GOT3 (cell line): ENCODE measurements around the gene PROX1.

Source experiments
- DNase-seq: peaks from one replicate; lab custom pipeline; 2025; ENCODE audit warnings: mixed read lengths; lab: John Stamatoyannopoulos, UW

The PROX1 gene

DNA sequence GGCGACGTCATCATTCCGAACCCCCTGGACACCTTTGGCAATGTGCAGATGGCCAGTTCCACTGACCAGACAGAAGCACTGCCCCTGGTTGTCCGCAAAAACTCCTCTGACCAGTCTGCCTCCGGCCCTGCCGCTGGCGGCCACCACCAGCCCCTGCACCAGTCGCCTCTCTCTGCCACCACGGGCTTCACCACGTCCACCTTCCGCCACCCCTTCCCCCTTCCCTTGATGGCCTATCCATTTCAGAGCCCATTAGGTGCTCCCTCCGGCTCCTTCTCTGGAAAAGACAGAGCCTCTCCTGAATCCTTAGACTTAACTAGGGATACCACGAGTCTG is 10.0 kb downstream of the PROX1 start:
- no peak for DNase-seq

GRCh38 chr1:213998785-213999184 is 11.0 kb downstream of the PROX1 start:
- DNase-seq = no peak

GRCh38 chr1:213999732-214000131 is 12.0 kb downstream of the PROX1 start:
- DNase-seq = no peak

- no peak for DNase-seq
Observed at GRCh38 chr1:214002060-214002459, 14.3 kb downstream of the PROX1 start.

GRCh38 chr1:214002472-214002871 is 14.7 kb downstream of the PROX1 start:
- no peak for DNase-seq

DNA sequence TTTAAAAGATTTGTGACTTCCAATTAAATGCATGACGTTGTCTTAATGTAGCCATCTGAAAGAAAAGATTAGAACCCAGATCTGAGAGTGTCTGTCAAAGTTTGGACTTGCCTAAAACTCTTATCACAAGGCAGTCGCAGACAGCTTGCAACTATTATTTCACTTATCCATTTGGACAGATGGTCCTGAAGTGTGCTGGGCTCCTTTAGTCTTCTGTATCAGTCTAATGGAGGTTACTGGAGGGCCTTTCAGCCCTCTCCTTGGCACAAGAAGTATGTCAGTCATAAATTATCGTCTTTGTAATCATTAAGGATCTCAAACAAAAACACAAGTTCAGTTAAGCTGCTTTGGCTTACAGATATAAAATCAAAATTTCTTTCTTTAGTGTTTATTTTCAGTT is 15.5 kb downstream of the PROX1 start:
- DNase-seq = no peak

- no peak for DNase-seq
Observed at GRCh38 chr1:214004014-214004413, 16.2 kb downstream of the PROX1 start.

DNA sequence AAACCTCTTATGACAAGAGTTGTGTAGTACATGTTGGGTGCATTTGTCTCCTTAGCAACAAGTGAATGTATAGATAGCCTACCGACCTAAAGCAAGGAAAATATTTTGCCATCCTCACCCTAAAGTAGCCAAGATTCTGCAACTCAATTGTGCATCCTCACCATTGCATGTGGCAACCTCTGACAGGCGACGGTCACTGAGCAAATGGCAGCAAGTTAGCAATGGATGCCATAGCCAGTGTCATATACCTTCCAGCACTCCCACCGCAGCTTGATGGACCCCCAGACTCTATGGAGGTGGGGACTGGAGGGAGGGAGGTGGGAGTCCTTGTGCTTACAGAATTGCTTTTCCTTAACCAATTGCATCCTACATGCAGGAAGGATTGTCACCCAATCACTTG is 17.0 kb downstream of the PROX1 start:
- no peak for DNase-seq

DNA sequence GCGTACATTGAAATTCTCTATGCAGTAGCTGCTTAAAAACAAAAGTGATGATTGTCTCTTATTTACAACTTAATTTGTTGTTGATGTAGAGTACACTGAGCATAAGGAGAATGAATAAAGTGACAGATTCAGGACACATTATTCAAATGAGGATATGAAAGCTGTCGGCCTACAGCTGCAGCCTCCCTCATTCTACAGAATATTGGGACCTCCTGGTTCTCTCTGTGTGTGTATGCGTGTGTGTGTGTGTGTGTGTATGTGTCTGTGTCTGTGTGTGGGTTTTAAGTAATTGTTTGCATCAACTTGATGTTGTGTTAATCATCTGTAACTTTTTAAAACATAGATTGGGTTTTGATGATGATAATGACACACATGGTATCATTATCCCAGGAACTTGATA is 17.9 kb downstream of the PROX1 start:
- DNase-seq = no peak

GRCh38 chr1:214006845-214007244 is 19.1 kb downstream of the PROX1 start:
- no peak for DNase-seq

GRCh38 chr1:214008347-214008746 is 20.6 kb downstream of the PROX1 start:
- DNase-seq = no peak

- DNase-seq = no peak
Observed at GRCh38 chr1:214008791-214009422, 21.1 kb downstream of the PROX1 start.

- DNase-seq = no peak
Observed at GRCh38 chr1:214009423-214010196, 21.8 kb downstream of the PROX1 start.

DNA sequence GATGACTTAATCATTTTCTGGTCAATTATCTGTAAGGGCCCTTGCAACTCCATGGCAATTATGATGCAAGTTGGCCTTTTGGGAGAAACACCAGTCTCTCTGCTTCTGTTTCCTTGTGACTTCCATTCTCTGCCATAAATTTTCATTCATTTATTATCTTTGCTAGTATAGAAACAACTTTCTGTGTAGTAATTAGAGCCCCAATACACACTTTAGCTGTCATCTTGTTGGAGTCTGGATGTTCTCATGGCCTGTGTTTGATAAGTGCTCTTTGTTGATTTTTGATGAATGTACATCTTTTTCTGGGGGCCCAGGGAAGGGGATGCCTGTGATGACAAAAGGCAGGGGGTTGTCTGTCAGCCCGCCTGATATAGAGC is 22.4 kb downstream of the PROX1 start:
- DNase-seq = no peak

GRCh38 chr1:214010717-214011116 is 22.9 kb downstream of the PROX1 start:
- no peak for DNase-seq

DNA sequence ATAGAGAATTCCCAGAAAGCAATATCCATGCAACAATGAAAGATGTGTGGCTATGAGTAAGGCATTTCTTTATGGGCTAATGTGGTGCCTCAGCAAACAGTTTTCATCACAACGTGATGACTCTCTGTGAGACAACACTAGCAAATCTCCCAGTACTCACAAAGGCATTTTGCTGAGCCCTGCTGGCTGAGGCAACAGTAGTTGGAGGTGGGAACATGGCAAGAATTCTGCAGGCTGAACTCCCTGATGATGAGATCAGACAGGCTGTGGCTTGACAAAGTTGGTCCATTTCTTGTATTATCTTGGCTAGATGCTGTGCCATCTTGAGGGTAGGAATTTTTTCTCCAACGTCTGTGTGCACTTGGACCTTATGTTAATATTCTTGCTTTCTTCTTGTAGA is 24.6 kb downstream of the PROX1 start:
- DNase-seq = no peak

DNA sequence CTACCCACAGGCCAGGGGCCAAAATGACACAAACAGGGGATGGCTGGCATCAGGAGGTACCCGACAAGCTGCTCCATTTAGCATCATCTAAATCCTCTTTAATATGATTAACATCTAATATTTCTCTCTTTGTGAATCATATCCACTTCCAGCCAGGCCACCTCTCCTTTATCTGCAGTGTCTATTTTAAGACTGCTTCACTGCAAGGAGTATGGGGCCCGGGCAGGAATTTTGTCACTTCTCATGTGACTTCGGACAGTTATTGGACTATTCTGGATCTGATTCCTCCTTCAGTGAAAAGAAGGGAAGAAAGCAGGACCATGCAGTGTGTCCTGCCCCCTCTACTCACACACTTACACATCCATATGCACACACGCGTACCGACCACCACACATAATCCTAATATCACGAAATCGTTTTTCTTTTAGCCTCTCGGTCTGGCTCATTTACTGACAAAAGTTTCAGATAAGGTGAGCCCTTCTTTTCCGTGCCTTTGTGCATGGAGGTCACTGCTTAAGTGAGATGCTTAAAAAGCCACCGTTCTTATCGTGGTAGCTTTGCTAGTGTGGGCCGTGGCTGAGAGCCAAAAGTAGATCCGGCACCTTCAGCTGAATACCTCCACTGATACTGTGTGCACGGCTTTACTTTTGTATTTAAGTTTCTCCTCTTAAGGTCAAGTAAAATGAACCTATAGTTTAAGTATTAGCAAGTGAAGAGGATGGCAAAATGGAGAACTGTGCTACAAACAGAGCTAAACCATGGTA is 26.0 kb downstream of the PROX1 start:
- DNase-seq = no peak

GRCh38 chr1:214014730-214015129 is 27.0 kb downstream of the PROX1 start:
- DNase-seq = no peak

GRCh38 chr1:214017191-214017982 is 29.6 kb downstream of the PROX1 start:
- DNase-seq = no peak

DNA sequence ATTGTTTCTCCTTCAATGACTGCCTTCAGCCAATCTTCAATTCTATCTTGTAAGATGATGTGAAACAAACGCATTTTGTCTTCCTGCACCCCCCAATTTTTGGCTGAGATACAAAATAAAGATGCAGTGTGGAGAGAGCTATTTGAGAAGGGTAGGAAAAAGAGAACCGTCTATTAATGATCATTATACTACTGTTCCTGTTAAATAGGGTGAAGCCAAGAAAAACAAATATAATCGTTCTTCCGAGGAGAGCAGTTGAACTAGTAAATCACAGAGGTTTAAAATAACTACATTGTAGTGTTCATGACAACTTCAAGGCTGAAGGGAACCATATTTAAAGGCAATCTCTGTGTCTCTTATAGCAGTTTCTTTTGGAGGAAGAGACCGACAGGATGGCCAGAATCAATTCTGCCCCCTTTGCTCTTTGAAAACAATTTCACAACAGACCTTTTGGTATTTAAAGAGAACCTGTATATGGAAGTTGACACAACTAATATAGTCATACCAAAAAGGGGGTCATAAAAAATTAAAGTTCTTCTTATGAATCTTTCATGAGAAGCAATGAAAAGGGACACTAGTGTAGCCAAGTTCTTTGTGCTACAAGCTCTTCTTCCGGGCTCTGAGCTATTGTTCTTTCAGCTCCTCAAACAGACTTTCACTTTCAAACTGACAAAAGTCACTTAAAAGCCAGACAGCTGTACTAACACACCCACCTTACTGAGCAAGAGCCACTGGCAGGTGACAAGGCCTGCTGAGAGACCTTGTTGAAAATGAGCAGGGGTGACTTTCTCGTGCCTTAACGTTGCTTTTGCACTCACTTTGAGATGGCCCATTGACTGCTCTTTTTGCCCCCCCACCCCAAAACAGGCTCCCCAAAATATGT is 30.9 kb downstream of the PROX1 start:
- DNase-seq = no peak

DNA sequence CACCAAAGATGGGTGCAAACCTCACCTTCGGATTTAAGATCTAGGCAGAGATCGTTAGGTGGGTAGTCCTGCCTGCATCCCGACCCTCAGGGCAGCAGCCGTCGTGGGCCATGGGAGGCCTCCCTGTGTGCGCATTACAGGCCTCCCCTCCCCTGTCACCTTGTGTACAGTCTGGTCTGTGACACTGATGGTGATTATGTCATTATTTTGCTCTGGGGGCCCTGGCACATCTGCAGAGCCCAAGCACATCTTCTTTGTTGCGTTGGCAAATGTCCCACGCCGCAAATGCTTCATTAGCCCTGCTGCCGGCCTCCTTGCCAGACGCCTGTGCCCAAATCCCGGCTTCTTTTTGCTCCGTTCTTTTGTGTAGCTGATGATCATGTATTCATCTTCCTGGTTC is 31.7 kb downstream of the PROX1 start:
- DNase-seq = no peak
